CD4-positive, alpha-beta T cell treated with Interleukin-6 for 4 hours (primary cell): ENCODE results near the gene SPNS2.

Experiments used
- DNase-seq: peaks from one replicate; pipeline ENCODE4 v3.0.0-alpha.2; 2020; ENCODE audit warnings: mixed read lengths

The SPNS2 gene

GRCh38 chr17:4522661-4523060 is 24.0 kb downstream of the SPNS2 start:
- DNase-seq, result no peak

- DNase-seq, result no peak
Observed at GRCh38 chr17:4523946-4524345, 25.3 kb downstream of the SPNS2 start.

- no peak for DNase-seq
Observed at GRCh38 chr17:4525691-4526397, 27.2 kb downstream of the SPNS2 start.

- no peak for DNase-seq
Observed at GRCh38 chr17:4527134-4527533, 28.5 kb downstream of the SPNS2 start.

- no peak for DNase-seq
Observed at GRCh38 chr17:4527566-4528125, 29.0 kb downstream of the SPNS2 start.

GRCh38 chr17:4529533-4530152 is 31.0 kb downstream of the SPNS2 start:
- no peak for DNase-seq

GRCh38 chr17:4530799-4531730 is 32.4 kb downstream of the SPNS2 start:
- no peak for DNase-seq

GRCh38 chr17:4531988-4532736 is 33.5 kb downstream of the SPNS2 start:
- DNase-seq, result no peak

- no peak for DNase-seq
Observed at GRCh38 chr17:4532860-4533522, 34.3 kb downstream of the SPNS2 start.

- DNase-seq, result no peak
Observed at GRCh38 chr17:4533523-4534504, 35.1 kb downstream of the SPNS2 start.

- DNase-seq, result no peak
Observed at GRCh38 chr17:4534515-4534914, 35.8 kb downstream of the SPNS2 start.

GRCh38 chr17:4534928-4535666 is 36.4 kb downstream of the SPNS2 start:
- DNase-seq, result no peak

GRCh38 chr17:4535667-4536258 is 37.1 kb downstream of the SPNS2 start:
- no peak for DNase-seq

GRCh38 chr17:4536259-4536741 is 37.6 kb downstream of the SPNS2 start:
- DNase-seq, result no peak

GRCh38 chr17:4536742-4537411 is 38.2 kb downstream of the SPNS2 start:
- no peak for DNase-seq

GRCh38 chr17:4537451-4538235 is 39.0 kb downstream of the SPNS2 start:
- no peak for DNase-seq

GRCh38 chr17:4538236-4539002 is 39.7 kb downstream of the SPNS2 start:
- no peak for DNase-seq
